K562 (cell line): ENCODE results near the gene CD160. TPM values are rescaled to one million over a fixed set of nuclear protein-coding genes. Genes with fewer than 3 reads are reported as not detected.

ENCODE experiments used
- RBM39 ChIP-seq: fragments of 200-400 bp; formaldehyde crosslinking; optimal IDR thresholded peaks from 2 replicates; pipeline ENCODE3; 2018; ENCODE audit warnings: low read depth, low read length
- STAT5B ChIP-seq: fragments of 250-450 bp; sonication (Bioruptor Pico); IDR thresholded peaks from 2 replicates; pipeline ENCODE4 v1.8.0; 2021; ENCODE audit warnings: mild to moderate bottlenecking, inconsistent platforms
- ZNF407 ChIP-seq: fragments of 450-650 bp; IDR thresholded peaks from 2 replicates; pipeline ENCODE4 v1.6.1; 2016; ENCODE audit warnings: low read depth
- ZNF644 ChIP-seq: fragments of 200-800 bp; sonication (Bioruptor generic); IDR thresholded peaks from 2 replicates; pipeline ENCODE4 v1.6.1; 2016; ENCODE audit warnings: low read depth, missing genetic modification characterization, missing compliant biosample characterization
- polyA plus RNA-seq, 8 experiments: library from polyadenylated mRNA; depleted of rRNA in 4 of 8; stranded (reverse) in 5 of 8; unstranded in 3 of 8; fragments of >200 nt; fragmentation: Nextera tagmentation in 2 of 8; fragmentation: Illumina TruSeq in 1 of 8; extraction: Ambion mirVana in 2 of 8; extraction: Trizol in 1 of 8; gene quantifications; 2 replicates each; pipeline versions ENCODE4 v1.2.1 to v1.2.3, GENCODE V29; 2011 to 2014; ENCODE audit warnings: inconsistent platforms in 1 of 8, missing spikeins in 1 of 8
- total RNA-seq, 7 experiments: library from RNA; depleted of rRNA in 6 of 7; stranded (reverse); fragments of >200 nt in 6 of 7; fragmentation: Illumina TruSeq in 2 of 7; extraction: Trizol in 2 of 7; gene quantifications; 2 replicates each; pipeline versions ENCODE4 v1.2.1 to v1.2.3, GENCODE V29; 2011 to 2021; ENCODE audit warnings: low replicate concordance in 1 of 7

CD160 gene
- total and polyA plus RNA-seq, 9 of the 15 experiments (the other 6 are each of a cell fraction or from before 2014, with no cell fraction given), result 0.01 TPM; not detected in 8

GRCh38 chr1:145758575-145758974 lies 39.3 kb downstream of the CD160 start (continued):
- TF ChIP-seq ZNF407, result no peak
- no peak for TF ChIP-seq RBM39
- no peak for TF ChIP-seq ZNF644 (tag)
- TF ChIP-seq STAT5B (CRISPR knock-in tag), result no peak
